SK-N-SH (cell line): ENCODE data around the gene ZNF133. TPM values are rescaled to one million over a fixed set of nuclear protein-coding genes. Genes with fewer than 3 reads are reported as not detected.

Source experiments
- CTCF ChIA-PET: fragments of 300-600, 350-600 bp; formaldehyde crosslinking; extraction: SDS; loops from one replicate; lab custom pipeline; 2021; lab: Yijun Ruan, JAX
- POLR2A ChIA-PET: fragments of 350-600 bp; sonication (Branson Sonifier 250); formaldehyde crosslinking; extraction: SDS; loops from one replicate; lab custom pipeline; 2020; ENCODE audit warnings: antibody characterized with exemption, inconsistent platforms; lab: Yijun Ruan, JAX
- DNase-seq: peaks from one replicate; pipeline ENCODE4 v3.0.0; 2012
- H2AFZ ChIP-seq: fragments of 200-600 bp; sonication (generic); 2 replicates; pipeline ENCODE4 v1.8.1; 2016; ENCODE audit warnings: antibody characterized with exemption, mild to moderate bottlenecking, low read depth
- H3F3A ChIP-seq: fragments of 200-600 bp; sonication (generic); replicated peaks from 2 replicates; pipeline ENCODE3; 2016; ENCODE audit warnings: antibody characterized with exemption, mild to moderate bottlenecking; ENCODE audit not compliant: insufficient read depth
- H3K27ac ChIP-seq, 2 experiments: fragments of 200-500 bp in 1 of 2; fragments of 200-600 bp in 1 of 2; sonication (Bioruptor generic) in 1 of 2; sonication (generic), shearing (Covaris generic) in 1 of 2; 2 replicates each; pipeline versions ENCODE4 v1.5.1 to v1.6.1; 2014 to 2016; ENCODE audit warnings: low read depth in 2 of 2, inconsistent platforms in 1 of 2, low read length in 1 of 2, mild to moderate bottlenecking in 1 of 2, mixed read lengths in 1 of 2
- H3K27me3 ChIP-seq: fragments of 200-600 bp; sonication (generic), shearing (Covaris generic); 2 replicates; pipeline ENCODE4 v1.6.1; 2016; ENCODE audit warnings: mixed run types; ENCODE audit not compliant: insufficient read depth
- H3K36me3 ChIP-seq, 2 experiments: fragments of 200-500 bp in 1 of 2; fragments of 200-600 bp in 1 of 2; sonication (Bioruptor generic) in 1 of 2; sonication (generic) in 1 of 2; replicated peaks in 1 of 2; 2 replicates each; pipeline versions ENCODE3 to v1.5.1; 2014 to 2016; ENCODE audit warnings: low read length in 1 of 2, mild to moderate bottlenecking in 1 of 2; ENCODE audit not compliant: insufficient read depth in 2 of 2, control insufficient read depth in 1 of 2
- H3K4me1 ChIP-seq, 2 experiments: fragments of 200-500 bp in 1 of 2; fragments of 200-600 bp in 1 of 2; sonication (Bioruptor generic) in 1 of 2; sonication (generic), shearing (Covaris generic) in 1 of 2; 2 replicates each; pipeline versions ENCODE4 v1.5.1 to v1.6.1; 2014 to 2016; ENCODE audit warnings: low read depth in 1 of 2, low read length in 1 of 2, mixed run types in 1 of 2; ENCODE audit not compliant: insufficient read depth in 2 of 2, control insufficient read depth in 1 of 2
- H3K4me2 ChIP-seq: fragments of 200-600 bp; sonication (generic), shearing (Covaris generic); 2 replicates; pipeline ENCODE4 v1.6.1; 2017; ENCODE audit warnings: mixed run types
- H3K4me3 ChIP-seq, 2 experiments: fragments of 200-500 bp in 1 of 2; fragments of 200-600 bp in 1 of 2; sonication (Bioruptor generic) in 1 of 2; sonication (generic), shearing (Covaris generic) in 1 of 2; 2 replicates each; pipeline versions ENCODE4 v1.5.1 to v1.8.1; 2014 to 2016; ENCODE audit warnings: low read depth in 2 of 2, inconsistent platforms in 1 of 2, low read length in 1 of 2, mild to moderate bottlenecking in 1 of 2, mixed read lengths in 1 of 2, moderate library complexity in 1 of 2
- H3K79me2 ChIP-seq: fragments of 200-600 bp; sonication (generic); 2 replicates; pipeline ENCODE4 v1.8.1; 2017; ENCODE audit warnings: mild to moderate bottlenecking; ENCODE audit not compliant: insufficient read depth
- H3K9ac ChIP-seq: fragments of 200-600 bp; sonication (generic); 2 replicates; pipeline ENCODE4 v1.6.1; 2017; ENCODE audit warnings: mixed run types
- H3K9me2 ChIP-seq: fragments of 200-600 bp; sonication (generic); 2 replicates; pipeline ENCODE4 v1.6.1; 2017; ENCODE audit warnings: mixed run types
- H3K9me3 ChIP-seq: fragments of 200-600 bp; sonication (generic); 2 replicates; pipeline ENCODE4 v1.6.1; 2017; ENCODE audit warnings: mixed run types, mild to moderate bottlenecking, moderate library complexity
- H4K20me1 ChIP-seq: fragments of 200-600 bp; sonication (generic); 2 replicates; pipeline ENCODE4 v1.6.1; 2017; ENCODE audit warnings: mild to moderate bottlenecking, mixed run types; ENCODE audit not compliant: insufficient read depth
- CHD2 ChIP-seq: fragments of 150-350 bp; IDR thresholded peaks from 2 replicates; pipeline ENCODE4 v1.6.1; 2018; ENCODE audit warnings: low read length; ENCODE audit not compliant: partially characterized antibody
- EZH2phosphoT487 ChIP-seq: fragments of 200-600 bp; sonication (generic); IDR thresholded peaks from 2 replicates; pipeline ENCODE4 v1.6.1; 2017; ENCODE audit warnings: low read depth, mixed run types, mild to moderate bottlenecking, antibody characterized with exemption, moderate library complexity, borderline replicate concordance
- FOXJ3 ChIP-seq: sonication (generic); formaldehyde crosslinking; IDR thresholded peaks from 2 replicates; pipeline ENCODE4 v1.5.1; 2020; ENCODE audit warnings: mild to moderate bottlenecking, missing genetic modification reagents
- FOXM1 ChIP-seq: IDR thresholded peaks from 2 replicates; pipeline ENCODE4 v1.4.0; 2012; ENCODE audit warnings: low read depth, mild to moderate bottlenecking
- JUND ChIP-seq: IDR thresholded peaks from 2 replicates; pipeline ENCODE4 v1.4.0; 2012
- NFIC ChIP-seq: IDR thresholded peaks from 2 replicates; pipeline ENCODE4 v1.4.0; 2012; ENCODE audit warnings: borderline replicate concordance
- POLR2AphosphoS5 ChIP-seq: IDR thresholded peaks from 2 replicates; pipeline ENCODE4 v1.6.1; 2012; ENCODE audit warnings: low read depth, low read length
- RFX5 ChIP-seq: IDR thresholded peaks from 2 replicates; pipeline ENCODE4 v1.6.1; 2012; ENCODE audit warnings: mild to moderate bottlenecking, improper control_type of control experiment, low read length
- RXRA ChIP-seq: IDR thresholded peaks from 2 replicates; pipeline ENCODE4 v1.4.0; 2012; ENCODE audit warnings: low read depth, mild to moderate bottlenecking, borderline replicate concordance
- TAF1 ChIP-seq: IDR thresholded peaks from 2 replicates; pipeline ENCODE4 v1.6.1; 2012; ENCODE audit warnings: low read depth, mild to moderate bottlenecking, low read length, moderate library complexity, borderline replicate concordance
- YY1 ChIP-seq: IDR thresholded peaks from 2 replicates; pipeline ENCODE4 v1.4.0; 2012; ENCODE audit warnings: low read depth, mild to moderate bottlenecking
- WGBS: methylation state at CpG from one replicate; pipeline ENCODE4 v1.1.6; 2017; ENCODE audit warnings: low lambda C conversion rate; 5-methylcytosine and 5-hydroxymethylcytosine counted together
- polyA plus RNA-seq, 3 experiments: library from polyadenylated mRNA; depleted of rRNA; stranded (reverse); fragments of >200 nt; gene quantifications; 2 replicates each; pipeline ENCODE4 v1.2.3, GENCODE V29; 2012
- TF ChIP-seq, protein P1 (sequence below): IDR thresholded peaks from 2 replicates; pipeline ENCODE4 v1.6.1; 2012; ENCODE audit warnings: mild to moderate bottlenecking, low read depth, low read length, moderate library complexity
- TF ChIP-seq, protein P2 (sequence below): IDR thresholded peaks from 2 replicates; pipeline ENCODE4 v1.4.0; 2012; ENCODE audit warnings: low read depth, borderline replicate concordance
- TF ChIP-seq, protein P3 (sequence below): IDR thresholded peaks from 2 replicates; pipeline ENCODE4; 2012
- TF ChIP-seq, protein P4 (sequence below): fragments of 150-350 bp; IDR thresholded peaks from 2 replicates; pipeline ENCODE4 v1.6.1; 2016; ENCODE audit warnings: mild to moderate bottlenecking, low read depth, low read length
- TF ChIP-seq, protein P5 (sequence below): IDR thresholded peaks from 2 replicates; pipeline ENCODE4 v1.4.0; 2012; ENCODE audit warnings: low read depth
- TF ChIP-seq, protein P6 (sequence below): IDR thresholded peaks from 2 replicates; pipeline ENCODE4 v1.4.0; 2012; ENCODE audit warnings: low read depth, borderline replicate concordance
- TF ChIP-seq, protein P7 (sequence below): fragments of 200-600 bp; sonication (generic); IDR thresholded peaks from 2 replicates; pipeline ENCODE4 v1.6.1; 2017; ENCODE audit warnings: antibody characterized with exemption, mild to moderate bottlenecking, moderate library complexity

The ZNF133 gene
- polyA plus RNA-seq, 1 of the 3 experiments (the other 2 are of a cell fraction), result 15.5 TPM

DNA sequence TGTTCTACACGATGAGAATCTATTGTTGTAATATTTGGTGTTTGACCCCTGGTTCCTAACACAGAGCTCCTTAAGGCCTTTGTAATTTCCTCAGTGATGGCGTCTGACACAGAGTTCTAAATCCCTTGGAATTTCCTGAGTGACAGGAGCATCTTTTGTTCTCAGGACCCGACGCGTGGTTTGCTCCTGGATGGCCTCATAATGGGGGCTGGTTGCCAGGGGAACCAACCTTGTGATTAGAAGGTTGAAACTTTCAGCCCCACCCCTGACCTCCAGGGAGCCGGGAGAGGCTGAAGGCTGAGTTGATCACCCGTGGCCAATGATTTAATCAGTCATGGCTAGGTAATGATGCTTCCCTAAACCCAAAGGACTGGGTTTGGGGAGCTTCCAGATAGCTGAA, 20.5 kb upstream of the ZNF133 start (continued):
- no peak for TF ChIP-seq JUND
- TF ChIP-seq RXRA, result no peak
- TF ChIP-seq YY1, result no peak

DNA sequence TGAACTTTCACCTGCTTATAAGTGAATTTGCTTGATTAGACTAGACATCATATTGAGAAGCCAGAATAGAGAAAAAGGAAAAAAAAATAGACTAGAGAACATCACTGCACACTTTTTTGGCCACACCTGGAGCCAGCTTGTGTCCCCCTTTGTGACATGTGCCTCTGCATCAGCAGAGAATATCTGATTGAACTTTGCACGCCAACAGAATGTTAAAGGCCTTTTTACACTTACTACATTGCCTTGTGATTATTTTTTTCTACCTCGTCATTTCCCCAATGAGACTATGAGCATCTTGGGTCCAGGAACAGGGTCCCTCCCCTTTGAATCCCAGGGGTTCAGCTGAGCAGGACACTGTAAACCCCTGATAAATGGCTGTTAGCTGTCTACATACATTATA, 17.2 kb upstream of the ZNF133 start:
- no peak for DNase-seq
- no peaks in the 10 kb centered on the region for H3K9me3 ChIP-seq
- no peaks in the 10 kb centered on the region for H3K4me1 ChIP-seq
- no peak overlapping the region for H3K9ac ChIP-seq
- no peaks in the 10 kb centered on the region for H4K20me1 ChIP-seq
- CTCF ChIA-PET, result interaction anchor here (1.6 kb wide), 1 partner anchor 13 kb away, joined by 5 read pairs; no protein-coding TSS in a partner anchor
- H3K27me3 ChIP-seq, result no peaks in the 10 kb centered on the region; the same call in 1 of the 2 replicates
- TF ChIP-seq, protein P1, sequence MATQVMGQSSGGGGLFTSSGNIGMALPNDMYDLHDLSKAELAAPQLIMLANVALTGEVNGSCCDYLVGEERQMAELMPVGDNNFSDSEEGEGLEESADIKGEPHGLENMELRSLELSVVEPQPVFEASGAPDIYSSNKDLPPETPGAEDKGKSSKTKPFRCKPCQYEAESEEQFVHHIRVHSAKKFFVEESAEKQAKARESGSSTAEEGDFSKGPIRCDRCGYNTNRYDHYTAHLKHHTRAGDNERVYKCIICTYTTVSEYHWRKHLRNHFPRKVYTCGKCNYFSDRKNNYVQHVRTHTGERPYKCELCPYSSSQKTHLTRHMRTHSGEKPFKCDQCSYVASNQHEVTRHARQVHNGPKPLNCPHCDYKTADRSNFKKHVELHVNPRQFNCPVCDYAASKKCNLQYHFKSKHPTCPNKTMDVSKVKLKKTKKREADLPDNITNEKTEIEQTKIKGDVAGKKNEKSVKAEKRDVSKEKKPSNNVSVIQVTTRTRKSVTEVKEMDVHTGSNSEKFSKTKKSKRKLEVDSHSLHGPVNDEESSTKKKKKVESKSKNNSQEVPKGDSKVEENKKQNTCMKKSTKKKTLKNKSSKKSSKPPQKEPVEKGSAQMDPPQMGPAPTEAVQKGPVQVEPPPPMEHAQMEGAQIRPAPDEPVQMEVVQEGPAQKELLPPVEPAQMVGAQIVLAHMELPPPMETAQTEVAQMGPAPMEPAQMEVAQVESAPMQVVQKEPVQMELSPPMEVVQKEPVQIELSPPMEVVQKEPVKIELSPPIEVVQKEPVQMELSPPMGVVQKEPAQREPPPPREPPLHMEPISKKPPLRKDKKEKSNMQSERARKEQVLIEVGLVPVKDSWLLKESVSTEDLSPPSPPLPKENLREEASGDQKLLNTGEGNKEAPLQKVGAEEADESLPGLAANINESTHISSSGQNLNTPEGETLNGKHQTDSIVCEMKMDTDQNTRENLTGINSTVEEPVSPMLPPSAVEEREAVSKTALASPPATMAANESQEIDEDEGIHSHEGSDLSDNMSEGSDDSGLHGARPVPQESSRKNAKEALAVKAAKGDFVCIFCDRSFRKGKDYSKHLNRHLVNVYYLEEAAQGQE, result no peak
- TF ChIP-seq, protein P2, sequence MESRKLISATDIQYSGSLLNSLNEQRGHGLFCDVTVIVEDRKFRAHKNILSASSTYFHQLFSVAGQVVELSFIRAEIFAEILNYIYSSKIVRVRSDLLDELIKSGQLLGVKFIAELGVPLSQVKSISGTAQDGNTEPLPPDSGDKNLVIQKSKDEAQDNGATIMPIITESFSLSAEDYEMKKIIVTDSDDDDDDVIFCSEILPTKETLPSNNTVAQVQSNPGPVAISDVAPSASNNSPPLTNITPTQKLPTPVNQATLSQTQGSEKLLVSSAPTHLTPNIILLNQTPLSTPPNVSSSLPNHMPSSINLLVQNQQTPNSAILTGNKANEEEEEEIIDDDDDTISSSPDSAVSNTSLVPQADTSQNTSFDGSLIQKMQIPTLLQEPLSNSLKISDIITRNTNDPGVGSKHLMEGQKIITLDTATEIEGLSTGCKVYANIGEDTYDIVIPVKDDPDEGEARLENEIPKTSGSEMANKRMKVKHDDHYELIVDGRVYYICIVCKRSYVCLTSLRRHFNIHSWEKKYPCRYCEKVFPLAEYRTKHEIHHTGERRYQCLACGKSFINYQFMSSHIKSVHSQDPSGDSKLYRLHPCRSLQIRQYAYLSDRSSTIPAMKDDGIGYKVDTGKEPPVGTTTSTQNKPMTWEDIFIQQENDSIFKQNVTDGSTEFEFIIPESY, result no peak
- TF ChIP-seq, protein P3, sequence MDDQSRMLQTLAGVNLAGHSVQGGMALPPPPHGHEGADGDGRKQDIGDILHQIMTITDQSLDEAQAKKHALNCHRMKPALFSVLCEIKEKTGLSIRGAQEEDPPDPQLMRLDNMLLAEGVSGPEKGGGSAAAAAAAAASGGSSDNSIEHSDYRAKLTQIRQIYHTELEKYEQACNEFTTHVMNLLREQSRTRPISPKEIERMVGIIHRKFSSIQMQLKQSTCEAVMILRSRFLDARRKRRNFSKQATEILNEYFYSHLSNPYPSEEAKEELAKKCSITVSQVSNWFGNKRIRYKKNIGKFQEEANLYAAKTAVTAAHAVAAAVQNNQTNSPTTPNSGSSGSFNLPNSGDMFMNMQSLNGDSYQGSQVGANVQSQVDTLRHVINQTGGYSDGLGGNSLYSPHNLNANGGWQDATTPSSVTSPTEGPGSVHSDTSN, result no peak
- TF ChIP-seq RFX5 (no peak), FOXJ3 (CRISPR knock-in tag) (no peak), NFIC (no peak), RXRA (no peak), EZH2phosphoT487 (no peak), TAF1 (no peak), CHD2 (no peak), POLR2AphosphoS5 (no peak), FOXM1 (no peak)
- TF ChIP-seq, protein P4, sequence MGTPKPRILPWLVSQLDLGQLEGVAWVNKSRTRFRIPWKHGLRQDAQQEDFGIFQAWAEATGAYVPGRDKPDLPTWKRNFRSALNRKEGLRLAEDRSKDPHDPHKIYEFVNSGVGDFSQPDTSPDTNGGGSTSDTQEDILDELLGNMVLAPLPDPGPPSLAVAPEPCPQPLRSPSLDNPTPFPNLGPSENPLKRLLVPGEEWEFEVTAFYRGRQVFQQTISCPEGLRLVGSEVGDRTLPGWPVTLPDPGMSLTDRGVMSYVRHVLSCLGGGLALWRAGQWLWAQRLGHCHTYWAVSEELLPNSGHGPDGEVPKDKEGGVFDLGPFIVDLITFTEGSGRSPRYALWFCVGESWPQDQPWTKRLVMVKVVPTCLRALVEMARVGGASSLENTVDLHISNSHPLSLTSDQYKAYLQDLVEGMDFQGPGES, result no peak
- TF ChIP-seq, protein P5, sequence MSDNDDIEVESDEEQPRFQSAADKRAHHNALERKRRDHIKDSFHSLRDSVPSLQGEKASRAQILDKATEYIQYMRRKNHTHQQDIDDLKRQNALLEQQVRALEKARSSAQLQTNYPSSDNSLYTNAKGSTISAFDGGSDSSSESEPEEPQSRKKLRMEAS, result no peak
- TF ChIP-seq, protein P6, sequence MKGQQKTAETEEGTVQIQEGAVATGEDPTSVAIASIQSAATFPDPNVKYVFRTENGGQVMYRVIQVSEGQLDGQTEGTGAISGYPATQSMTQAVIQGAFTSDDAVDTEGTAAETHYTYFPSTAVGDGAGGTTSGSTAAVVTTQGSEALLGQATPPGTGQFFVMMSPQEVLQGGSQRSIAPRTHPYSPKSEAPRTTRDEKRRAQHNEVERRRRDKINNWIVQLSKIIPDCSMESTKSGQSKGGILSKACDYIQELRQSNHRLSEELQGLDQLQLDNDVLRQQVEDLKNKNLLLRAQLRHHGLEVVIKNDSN, result no peak
- TF ChIP-seq, protein P7, sequence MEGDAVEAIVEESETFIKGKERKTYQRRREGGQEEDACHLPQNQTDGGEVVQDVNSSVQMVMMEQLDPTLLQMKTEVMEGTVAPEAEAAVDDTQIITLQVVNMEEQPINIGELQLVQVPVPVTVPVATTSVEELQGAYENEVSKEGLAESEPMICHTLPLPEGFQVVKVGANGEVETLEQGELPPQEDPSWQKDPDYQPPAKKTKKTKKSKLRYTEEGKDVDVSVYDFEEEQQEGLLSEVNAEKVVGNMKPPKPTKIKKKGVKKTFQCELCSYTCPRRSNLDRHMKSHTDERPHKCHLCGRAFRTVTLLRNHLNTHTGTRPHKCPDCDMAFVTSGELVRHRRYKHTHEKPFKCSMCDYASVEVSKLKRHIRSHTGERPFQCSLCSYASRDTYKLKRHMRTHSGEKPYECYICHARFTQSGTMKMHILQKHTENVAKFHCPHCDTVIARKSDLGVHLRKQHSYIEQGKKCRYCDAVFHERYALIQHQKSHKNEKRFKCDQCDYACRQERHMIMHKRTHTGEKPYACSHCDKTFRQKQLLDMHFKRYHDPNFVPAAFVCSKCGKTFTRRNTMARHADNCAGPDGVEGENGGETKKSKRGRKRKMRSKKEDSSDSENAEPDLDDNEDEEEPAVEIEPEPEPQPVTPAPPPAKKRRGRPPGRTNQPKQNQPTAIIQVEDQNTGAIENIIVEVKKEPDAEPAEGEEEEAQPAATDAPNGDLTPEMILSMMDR, result no peak
- H3K9me2 ChIP-seq, result no peaks in the 10 kb centered on the region
- H3K79me2 ChIP-seq, result no peaks in the 10 kb centered on the region
- no peak overlapping the region for H3K27ac ChIP-seq
- no peak overlapping the region for H3K4me3 ChIP-seq
- no peaks in the 10 kb centered on the region for H3K36me3 ChIP-seq
- no peak overlapping the region for H2AFZ ChIP-seq
- no peaks in the 10 kb centered on the region for H3F3A ChIP-seq
- WGBS, result 42% methylated on average over 2 of the region's 2 CpGs
- POLR2A ChIA-PET, result no interaction called here
- H3K4me2 ChIP-seq, result no peak overlapping the region
